NCI-H748 (cell line): ENCODE data around the gene CTNNB1.

Experiments used
- DNase-seq: peaks from one replicate; lab custom pipeline; 2025; ENCODE audit not compliant: unreplicated experiment; lab: John Stamatoyannopoulos, UW

Gene CTNNB1

GRCh38 chr3:41192885-41193284 is 6.4 kb upstream of the CTNNB1 start:
- no peak for DNase-seq

GRCh38 chr3:41193794-41194539 is 5.3 kb upstream of the CTNNB1 start:
- no peak for DNase-seq

- DNase-seq, result peak; percentile 37
These were observed 4.6 kb upstream of the CTNNB1 start for GRCh38 chr3:41194701-41195100.

- peak; percentile 7 for DNase-seq
These were observed 3.4 kb upstream of the CTNNB1 start for GRCh38 chr3:41195946-41196345.

- no peak for DNase-seq
These were observed 2.5 kb upstream of the CTNNB1 start for GRCh38 chr3:41196499-41197410.

GRCh38 chr3:41198046-41198445 is 1.3 kb upstream of the CTNNB1 start:
- DNase-seq, result no peak

GRCh38 chr3:41198526-41198925 is 779 bp upstream of the CTNNB1 start:
- peak; percentile 66 for DNase-seq

GRCh38 chr3:41199866-41200668 is 762 bp downstream of the CTNNB1 start:
- peak; percentile 43 for DNase-seq

- peak; percentile 29 for DNase-seq
These were observed 1.3 kb downstream of the CTNNB1 start for GRCh38 chr3:41200669-41201021.

GRCh38 chr3:41202075-41202833 is 2.9 kb downstream of the CTNNB1 start:
- DNase-seq, result no peak

GRCh38 chr3:41202834-41203345 is 3.6 kb downstream of the CTNNB1 start:
- DNase-seq, result peak; percentile 23

- DNase-seq, result no peak
These were observed 5.1 kb downstream of the CTNNB1 start for GRCh38 chr3:41204369-41204768.

- DNase-seq, result no peak
These were observed 6.3 kb downstream of the CTNNB1 start for GRCh38 chr3:41205591-41205990.

GRCh38 chr3:41207355-41207754 is 8.1 kb downstream of the CTNNB1 start:
- no peak for DNase-seq

GRCh38 chr3:41208507-41209220 is 9.4 kb downstream of the CTNNB1 start:
- no peak for DNase-seq

- no peak for DNase-seq
These were observed 10.3 kb downstream of the CTNNB1 start for GRCh38 chr3:41209646-41210045.

- no peak for DNase-seq
These were observed 11.7 kb downstream of the CTNNB1 start for GRCh38 chr3:41210966-41211365.

- DNase-seq, result no peak
These were observed 12.8 kb downstream of the CTNNB1 start for GRCh38 chr3:41212088-41212487.

GRCh38 chr3:41213588-41213987 is 14.3 kb downstream of the CTNNB1 start:
- no peak for DNase-seq

- no peak for DNase-seq
These were observed 17.1 kb downstream of the CTNNB1 start for GRCh38 chr3:41216422-41216821.
